GM21737 (cell line): ENCODE measurements around the gene NCLN.
"Not testable (repeated sequence)": the region's sequence is repeated elsewhere in the genome, so short reads cannot be mapped to it uniquely, and the experiment has no call there.

Experiments
- ATAC-seq: cut with Tn5 transposase; IDR thresholded peaks from one replicate; pipeline ENCODE4 v1.9.1; 2021; ENCODE audit warnings: mild to moderate bottlenecking, moderate library complexity; ENCODE audit not compliant: unreplicated experiment

The NCLN gene

GRCh38 chr19:3224346-3225168 is 38.8 kb downstream of the NCLN start, which contains the start of gene CELF5:
Gene CELF5, plus strand, starts transcription at chr19:3224661. Its CDS starts 79 bp downstream, at chr19:3224740.
- ATAC-seq = no peak

GRCh38 chr19:3225169-3225485 is 39.4 kb downstream of the NCLN start:
- no peak for ATAC-seq

- ATAC-seq = no peak
Observed at GRCh38 chr19:3225677-3226093, 40.0 kb downstream of the NCLN start.

GRCh38 chr19:3227054-3227626 is 41.4 kb downstream of the NCLN start:
- ATAC-seq = no peak

- ATAC-seq = no peak
Observed at GRCh38 chr19:3229346-3229743, 43.6 kb downstream of the NCLN start.

- ATAC-seq = no peak
Observed at GRCh38 chr19:3229888-3230496, 44.3 kb downstream of the NCLN start.

GRCh38 chr19:3231288-3231687 is 45.6 kb downstream of the NCLN start:
- no peak for ATAC-seq

- no peak for ATAC-seq
Observed at GRCh38 chr19:3233116-3233515, 47.4 kb downstream of the NCLN start.

GRCh38 chr19:3233831-3234230 is 48.1 kb downstream of the NCLN start:
- ATAC-seq = no peak

- ATAC-seq = no peak
Observed at GRCh38 chr19:3234800-3235199, 49.1 kb downstream of the NCLN start.

- ATAC-seq = not testable (repeated sequence)
Observed at GRCh38 chr19:3235604-3236003, 49.9 kb downstream of the NCLN start.

- ATAC-seq = no peak
Observed at GRCh38 chr19:3236272-3236671, 50.5 kb downstream of the NCLN start.

- no peak for ATAC-seq
Observed at GRCh38 chr19:3238066-3238561, 52.4 kb downstream of the NCLN start.

GRCh38 chr19:3239367-3239766 is 53.6 kb downstream of the NCLN start:
- ATAC-seq = no peak

GRCh38 chr19:3243819-3244700 is 58.3 kb downstream of the NCLN start:
- ATAC-seq = no peak

- no peak for ATAC-seq
Observed at GRCh38 chr19:3245050-3245449, 59.3 kb downstream of the NCLN start.

- ATAC-seq = no peak
Observed at GRCh38 chr19:3248728-3249326, 63.1 kb downstream of the NCLN start.

- ATAC-seq = no peak
Observed at GRCh38 chr19:3249408-3249807, 63.7 kb downstream of the NCLN start.

- no peak for ATAC-seq
Observed at GRCh38 chr19:3250675-3251074, 64.9 kb downstream of the NCLN start.

- no peak for ATAC-seq
Observed at GRCh38 chr19:3251229-3251628, 65.5 kb downstream of the NCLN start.

- ATAC-seq = no peak
Observed at GRCh38 chr19:3252650-3253049, 66.9 kb downstream of the NCLN start.
